Stomach (tissue), 4 donors: ENCODE measurements around the gene PDGFD.

Experiments used
- CTCF ChIP-seq, 7 experiments: fragments of 450-650 bp in 4 of 7; fragments of 200-600 bp in 3 of 7; sonication (generic) in 3 of 7; IDR thresholded peaks; one replicate each; pipeline ENCODE4 v1.5.1; 2016 to 2019; ENCODE audit warnings: antibody characterized with exemption in 7 of 7, control low read depth in 2 of 7, mild to moderate bottlenecking in 1 of 7
- POLR2A ChIP-seq, 4 donors: fragments of 450-650 bp; IDR thresholded peaks; one replicate each; pipeline ENCODE4 v1.6.1; 2016; ENCODE audit warnings: antibody characterized with exemption in 4 of 4, control low read depth in 2 of 4, mild to moderate bottlenecking in 1 of 4, moderate library complexity in 1 of 4

GRCh38 chr11:103903621-103904323, 260.2 kb downstream of the PDGFD start:
- TF ChIP-seq CTCF (IDR thresholded peaks at IDR 0.05), result no peak
- no peak for TF ChIP-seq POLR2A (IDR thresholded peaks at IDR 0.05)
